H1 (cell line): Measurements from ENCODE around the gene MPV17L2. TPM values are rescaled to one million over a fixed set of nuclear protein-coding genes. Genes with fewer than 3 reads are reported as not detected.

Experiments used
- CTCF ChIA-PET: fragments of 300-600 bp; sonication (Branson Sonifier 250); formaldehyde crosslinking; loops from one replicate; lab custom pipeline; 2021; ENCODE audit not compliant: partially characterized antibody; lab: Charles Lee
- POLR2A ChIA-PET: fragments of 300-600 bp; sonication (Branson Sonifier 250); formaldehyde crosslinking; loops from one replicate; lab custom pipeline; 2021; ENCODE audit warnings: inconsistent platforms; ENCODE audit not compliant: partially characterized antibody; lab: Charles Lee
- DNase-seq, 2 experiments: peaks; one replicate each; pipeline versions ENCODE4 v3.0.0 to v3.0.0-alpha.2; 2010 to 2022; ENCODE audit warnings: low spot score in 2 of 2, low read depth in 1 of 2, mixed read lengths in 1 of 2
- FAIRE-seq: peaks from 2 replicates; lab custom pipeline; 2011; peaks lifted over from hg19 to GRCh38; lab: Jason Lieb, UNC
- H2AFZ ChIP-seq: 2 replicates; pipeline ENCODE4 v1.8.1; 2012; ENCODE audit warnings: low read length, inconsistent platforms
- H2AK5ac ChIP-seq: 2 replicates; pipeline ENCODE4 v1.6.1; 2013; ENCODE audit warnings: low read depth, low read length
- H2BK120ac ChIP-seq: replicated peaks from 2 replicates; pipeline ENCODE3; 2013; ENCODE audit warnings: low read depth, low read length, inconsistent platforms
- H2BK12ac ChIP-seq: 2 replicates; pipeline ENCODE4 v1.6.1; 2013; ENCODE audit warnings: low read depth, low read length
- H2BK15ac ChIP-seq: 2 replicates; pipeline ENCODE4 v1.6.1; 2013; ENCODE audit warnings: low read length
- H2BK20ac ChIP-seq: 2 replicates; pipeline ENCODE4 v1.6.1; 2013; ENCODE audit warnings: low read length
- H2BK5ac ChIP-seq: 2 replicates; pipeline ENCODE4 v1.6.1; 2013; ENCODE audit warnings: low read depth, low read length
- H3K14ac ChIP-seq: 2 replicates; pipeline ENCODE4 v1.6.1; 2013; ENCODE audit warnings: inconsistent platforms; ENCODE audit not compliant: insufficient read length
- H3K18ac ChIP-seq: 2 replicates; pipeline ENCODE4 v1.6.1; 2013; ENCODE audit warnings: low read length; ENCODE audit errors: extremely low read depth
- H3K23ac ChIP-seq: 2 replicates; pipeline ENCODE4 v1.6.1; 2013; ENCODE audit warnings: inconsistent platforms; ENCODE audit not compliant: insufficient read length
- H3K23me2 ChIP-seq: 2 replicates; pipeline ENCODE4 v1.6.1; 2013; ENCODE audit warnings: low read depth, low read length
- H3K27ac ChIP-seq: 2 replicates; pipeline ENCODE4 v1.6.1; 2011; ENCODE audit warnings: low read depth, low read length, inconsistent platforms
- H3K27me3 ChIP-seq, 4 experiments: replicated peaks in 1 of 4; 1 replicate in 1 of 4; 2 replicates in 3 of 4; pipeline versions ENCODE4 v1.6.1 to v1.8.1; 2011 to 2013; ENCODE audit warnings: low read length in 3 of 4, mild to moderate bottlenecking in 3 of 4, inconsistent platforms in 2 of 4, mixed read lengths in 2 of 4, moderate library complexity in 1 of 4; ENCODE audit not compliant: control insufficient read depth in 3 of 4, insufficient read depth in 3 of 4; ENCODE audit errors: extremely low read depth in 1 of 4
- H3K36me3 ChIP-seq, 4 experiments: 2 replicates each; pipeline versions ENCODE4 v1.6.1 to v1.8.1; 2011 to 2013; ENCODE audit warnings: mild to moderate bottlenecking in 4 of 4, low read length in 3 of 4, moderate library complexity in 2 of 4, control low read depth in 1 of 4, inconsistent platforms in 1 of 4; ENCODE audit not compliant: insufficient read depth in 4 of 4, control insufficient read depth in 2 of 4
- H3K4ac ChIP-seq: replicated peaks from 2 replicates; pipeline ENCODE3; 2013; ENCODE audit warnings: low read length, low read depth, mixed read lengths, inconsistent platforms; ENCODE audit not compliant: insufficient read length
- H3K4me1 ChIP-seq, 4 experiments: replicated peaks in 1 of 4; 1 replicate in 1 of 4; 2 replicates in 3 of 4; pipeline versions ENCODE4 v1.6.1 to v1.8.1; 2011 to 2013; ENCODE audit warnings: low read length in 3 of 4, inconsistent platforms in 2 of 4, mixed read lengths in 1 of 4; ENCODE audit not compliant: insufficient read depth in 4 of 4, control insufficient read depth in 3 of 4
- H3K4me2 ChIP-seq, 2 experiments: 2 replicates each; pipeline versions ENCODE4 v1.6.1 to v1.8.1; 2011 to 2013; ENCODE audit warnings: low read depth in 2 of 2, low read length in 2 of 2, control low read depth in 1 of 2, inconsistent platforms in 1 of 2, mild to moderate bottlenecking in 1 of 2; ENCODE audit not compliant: insufficient read depth in 1 of 2
- H3K4me3 ChIP-seq, 4 experiments: fragments of 200-600, 300-600 bp in 1 of 4; sonication (generic), shearing (Covaris generic), sonication (Bioruptor Twin) in 1 of 4; 2 replicates each; pipeline versions ENCODE4 v1.5.1 to v1.8.1; 2011 to 2016; ENCODE audit warnings: low read length in 4 of 4, low read depth in 3 of 4, control low read depth in 2 of 4, inconsistent platforms in 2 of 4, mild to moderate bottlenecking in 2 of 4, mixed read lengths in 1 of 4, moderate library complexity in 1 of 4; ENCODE audit not compliant: insufficient read depth in 2 of 4; ENCODE audit errors: extremely low read depth in 1 of 4
- H3K56ac ChIP-seq: replicated peaks from 2 replicates; pipeline ENCODE3; 2013; ENCODE audit warnings: low read depth, mild to moderate bottlenecking, mixed read lengths, low read length, inconsistent platforms; ENCODE audit not compliant: insufficient read length
- H3K79me1 ChIP-seq: 2 replicates; pipeline ENCODE4 v1.6.1; 2013; ENCODE audit warnings: low read depth, low read length, control low read depth
- H3K79me2 ChIP-seq, 2 experiments: 2 replicates each; pipeline versions ENCODE4 v1.6.1 to v1.8.1; 2012 to 2013; ENCODE audit warnings: low read length in 2 of 2, mild to moderate bottlenecking in 2 of 2, inconsistent platforms in 1 of 2; ENCODE audit not compliant: insufficient read depth in 2 of 2, control insufficient read depth in 1 of 2
- H3K9ac ChIP-seq, 4 experiments: replicated peaks in 1 of 4; 1 replicate in 1 of 4; 2 replicates in 3 of 4; pipeline versions ENCODE4 v1.6.1 to v1.8.1; 2011 to 2013; ENCODE audit warnings: low read depth in 3 of 4, low read length in 3 of 4, control low read depth in 2 of 4, mild to moderate bottlenecking in 2 of 4, moderate library complexity in 2 of 4, inconsistent platforms in 1 of 4; ENCODE audit errors: extremely low read depth in 1 of 4
- H3K9me3 ChIP-seq, 2 experiments: 2 replicates each; pipeline versions ENCODE4 v1.6.1 to v1.8.1; 2012 to 2013; ENCODE audit warnings: mild to moderate bottlenecking in 2 of 2, moderate library complexity in 2 of 2, control low read depth in 1 of 2, inconsistent platforms in 1 of 2, low read depth in 1 of 2, low read length in 1 of 2, mixed read lengths in 1 of 2; ENCODE audit not compliant: insufficient read depth in 2 of 2
- H4K20me1 ChIP-seq, 2 experiments: replicated peaks in 1 of 2; 2 replicates each; pipeline versions ENCODE3 to v1.8.1; 2011 to 2013; ENCODE audit warnings: inconsistent platforms in 2 of 2, low read length in 2 of 2, mild to moderate bottlenecking in 1 of 2; ENCODE audit not compliant: insufficient read depth in 2 of 2, control insufficient read depth in 1 of 2
- H4K5ac ChIP-seq: 2 replicates; pipeline ENCODE4 v1.6.1; 2013; ENCODE audit warnings: low read length, low read depth, mixed read lengths, inconsistent platforms; ENCODE audit not compliant: insufficient read length
- H4K8ac ChIP-seq: 2 replicates; pipeline ENCODE4 v1.8.0; 2013; ENCODE audit warnings: mild to moderate bottlenecking, moderate library complexity, low read length, inconsistent platforms; ENCODE audit not compliant: insufficient read depth; ENCODE audit errors: extremely low read depth
- H4K91ac ChIP-seq: replicated peaks from 2 replicates; pipeline ENCODE3; 2013; ENCODE audit warnings: low read length, mixed read lengths, inconsistent platforms; ENCODE audit not compliant: insufficient read length
- ASH2L ChIP-seq: fragments of 200-600, 300-600 bp; sonication (generic); IDR thresholded peaks from one replicate; pipeline ENCODE4 v1.7.1; 2017; ENCODE audit warnings: low read length
- CHD1 ChIP-seq: IDR thresholded peaks from 2 replicates; pipeline ENCODE4 v1.6.1; 2012; ENCODE audit warnings: low read depth, low read length, improper control_type of control experiment
- CREB1 ChIP-seq: IDR thresholded peaks from 2 replicates; pipeline ENCODE4 v1.6.1; 2012; ENCODE audit warnings: inconsistent platforms
- EGR1 ChIP-seq: IDR thresholded peaks from 2 replicates; pipeline ENCODE4 v1.6.1; 2011; ENCODE audit warnings: low read depth, low read length, borderline replicate concordance
- EZH2 ChIP-seq: fragments of 200-600 bp; sonication (generic); IDR thresholded peaks from 2 replicates; pipeline ENCODE4 v1.7.1; 2012; ENCODE audit warnings: low read depth, mild to moderate bottlenecking, moderate library complexity, low read length, inconsistent platforms; ENCODE audit not compliant: severe bottlenecking
- POLR2AphosphoS5 ChIP-seq: IDR thresholded peaks from 2 replicates; pipeline ENCODE4 v1.6.1; 2011; ENCODE audit warnings: low read depth, low read length
- RAD21 ChIP-seq, 2 experiments: IDR thresholded peaks in 1 of 2; conservative IDR thresholded peaks in 1 of 2; 2 replicates each; pipeline ENCODE4 v1.6.1; 2011; ENCODE audit warnings: low read depth in 2 of 2, low read length in 2 of 2, improper control_type of control experiment in 1 of 2, inconsistent platforms in 1 of 2, mild to moderate bottlenecking in 1 of 2, moderate library complexity in 1 of 2
- RBBP5 ChIP-seq: IDR thresholded peaks from 2 replicates; pipeline ENCODE4 v1.7.1; 2012; ENCODE audit warnings: low read depth, mild to moderate bottlenecking, inconsistent platforms, low read length, moderate library complexity, borderline replicate concordance
- RNF2 ChIP-seq: fragments of 200-900, 300-1000 bp; sonication (generic); IDR thresholded peaks from 2 replicates; pipeline ENCODE4 v1.7.1; 2016; ENCODE audit warnings: borderline replicate concordance, low read depth, mild to moderate bottlenecking, antibody characterized with exemption, low read length; ENCODE audit not compliant: poor library complexity, severe bottlenecking; ENCODE audit errors: missing control alignments
- RXRA ChIP-seq: IDR thresholded peaks from 2 replicates; pipeline ENCODE4 v1.6.1; 2011; ENCODE audit warnings: low read depth, mild to moderate bottlenecking, low read length, moderate library complexity; ENCODE audit not compliant: insufficient read depth
- SAP30 ChIP-seq: fragments of 300-600 bp; sonication (generic); IDR thresholded peaks from 2 replicates; pipeline ENCODE4 v1.7.1; 2012; ENCODE audit warnings: low read length, moderate library complexity, mild to moderate bottlenecking, inconsistent platforms; ENCODE audit not compliant: insufficient read depth, insufficient replicate concordance
- SIRT6 ChIP-seq: IDR thresholded peaks from one replicate; pipeline ENCODE4 v1.7.1; 2012; ENCODE audit warnings: low read length, inconsistent platforms
- TAF1 ChIP-seq: IDR thresholded peaks from 2 replicates; pipeline ENCODE4 v1.6.1; 2011; ENCODE audit warnings: mild to moderate bottlenecking, low read depth, low read length
- TAF7 ChIP-seq: optimal IDR thresholded peaks from 2 replicates; pipeline ENCODE3; 2011; ENCODE audit warnings: low read depth, mild to moderate bottlenecking, inconsistent platforms, low read length, moderate library complexity, borderline replicate concordance
- WGBS, 2 experiments: shearing (Covaris generic) in 1 of 2; methylation state at CpG; one replicate each; pipeline versions ENCODE4 v1.1.6 to v1.1.7; 2013 to 2015; ENCODE audit warnings: low lambda C conversion rate in 2 of 2, mixed read lengths in 2 of 2, inconsistent platforms in 1 of 2, low coverage in 1 of 2, missing lambda C conversion rate in 1 of 2; ENCODE audit not compliant: insufficient replicate concordance in 2 of 2, insufficient coverage in 1 of 2, insufficient read length in 1 of 2; ENCODE audit errors: extremely low coverage in 1 of 2, missing lambda C conversion rate in 1 of 2; 5-methylcytosine and 5-hydroxymethylcytosine counted together
- polyA plus RNA-seq, 7 experiments: library from polyadenylated mRNA; depleted of rRNA in 3 of 7; stranded (reverse) in 5 of 7; unstranded in 2 of 7; fragments of >200 nt in 5 of 7; fragments of 200-250 nt in 2 of 7; gene quantifications; 1 replicate in 5 of 7; 2 replicates in 1 of 7; 4 replicates in 1 of 7; pipeline versions ENCODE4 v1.2.1 to v1.2.3, GENCODE V29; 2011 to 2013; ENCODE audit warnings: missing spikeins in 2 of 7, mixed read lengths in 2 of 7
- total RNA-seq: library from RNA; stranded (reverse); fragmentation: NEBNext Ultra II Directional; extraction: Animal tissue kit (Norgen Biotek cat#: 25700); gene quantifications from 2 replicates; pipeline ENCODE4 v1.2.1, GENCODE V29; 2021

MPV17L2 gene
- total and polyA plus RNA-seq, 2 of the 8 experiments (the other 6 are each of a cell fraction or from before 2014, with no cell fraction given): 24.2 to 82.6 TPM

DNA sequence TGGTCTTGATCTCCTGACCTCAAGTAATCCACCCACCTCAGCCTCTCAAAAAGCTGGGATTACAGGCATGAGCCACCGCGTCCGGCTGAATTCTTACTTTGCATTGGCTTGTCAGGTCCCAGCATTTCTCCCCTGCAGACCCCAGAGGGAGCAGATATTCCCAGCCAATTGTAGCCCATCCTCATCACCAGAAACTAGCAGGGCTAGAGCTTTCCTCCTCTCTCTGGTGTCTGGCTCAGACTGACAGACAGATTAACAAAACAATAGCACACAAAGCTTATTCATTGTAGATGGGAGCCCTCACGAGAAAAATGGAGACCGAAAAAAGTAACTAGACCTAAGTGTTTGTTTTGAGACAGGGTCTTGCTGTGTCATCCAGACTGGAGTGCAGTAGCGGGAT lies 7.5 kb upstream of the MPV17L2 start:
- Histone ChIP-seq H3K4me1 (peaks cover 0 to 5% (median 1%) of the 10 kb centered on the region in 4 experiments; a peak in 4 of 7 replicates), H3K27me3 (no peaks in the 10 kb centered on the region), H3K4ac (no peak overlapping the region), H3K4me3 (no peak overlapping the region), H2BK20ac (no peak overlapping the region), H3K9ac (no peak overlapping the region), H2BK120ac (no peak overlapping the region), H3K79me1 (no peaks in the 10 kb centered on the region), H2AK5ac (no peak overlapping the region), H3K36me3 (no peaks in the 10 kb centered on the region), H3K14ac (no peak overlapping the region), H4K20me1 (no peaks in the 10 kb centered on the region), H4K5ac (no peak overlapping the region), H4K8ac (no peak overlapping the region), H2AFZ (no peak overlapping the region), H3K27ac (no peak overlapping the region), H3K18ac (no peak overlapping the region), H3K4me2 (peak overlapping the region in 1 of 2 experiments; percentile 8; a peak in 2 of 4 replicates), H4K91ac (no peak overlapping the region), H3K9me3 (no peaks in the 10 kb centered on the region), H3K79me2 (no peaks in the 10 kb centered on the region), H3K23ac (no peak overlapping the region), H3K23me2 (no peaks in the 10 kb centered on the region), H3K56ac (no peak overlapping the region), H2BK15ac (no peak overlapping the region), H2BK12ac (no peak overlapping the region), H2BK5ac (no peak overlapping the region)
- DNase-seq (no peak), FAIRE-seq (no peak)
- 63% methylated on average over 6 of the region's 6 CpGs; no CpG with 5 or more reads in 1 of the 2 experiments for WGBS, 2 experiments
- ChIA-PET CTCF (interaction anchor here (0.6 to 2.3 kb wide), 7 partner anchors 17 to 158 kb away, joined by 3 to 14 read pairs (median 5); a partner anchor contains a TSS), POLR2A (interaction anchor here (0.9 to 1.6 kb wide), 4 partner anchors 13 to 96 kb away, joined by 3 to 5 read pairs (median 4); partner anchors contain the start of gene JUND)
- no peak for TF ChIP-seq ASH2L
- TF ChIP-seq TAF7: no peak
- TF ChIP-seq RXRA: no peak
- no peak for TF ChIP-seq RAD21 (IDR thresholded peaks at IDR 0.05 in 1 of 2, conservative IDR thresholded peaks at IDR 0.05 in 1 of 2; ENCODE audit: low read depth in 2 of 2, low read length in 2 of 2)
- TF ChIP-seq RBBP5: no peak
- TF ChIP-seq SIRT6: no peak
- no peak for TF ChIP-seq EZH2
- no peak for TF ChIP-seq POLR2AphosphoS5
- no peak for TF ChIP-seq CHD1
- no peak for TF ChIP-seq TAF1
- TF ChIP-seq EGR1: no peak
- no peak for TF ChIP-seq CREB1
- TF ChIP-seq SAP30: no peak
- no peak for TF ChIP-seq RNF2
